OCI-LY1 (cell line): ENCODE results near the gene OR2AT4.
A peak's percentile ranks its signal among the peaks of the same experiment; 100 is the strongest.

Source experiments
- H2AFZ ChIP-seq: fragments of 200-600 bp; sonication (generic), shearing (Covaris generic); 2 replicates; pipeline ENCODE4 v1.6.0; 2014; ENCODE audit warnings: antibody characterized with exemption, mild to moderate bottlenecking, low read length
- H3F3A ChIP-seq: fragments of 200-600 bp; sonication (generic), shearing (Covaris generic); 2 replicates; pipeline ENCODE4 v1.6.0; 2014; ENCODE audit warnings: mild to moderate bottlenecking, antibody characterized with exemption, low read length, moderate library complexity; ENCODE audit not compliant: insufficient read depth
- H3K27ac ChIP-seq: fragments of 200-600 bp; sonication (generic); 2 replicates; pipeline ENCODE4 v1.5.1; 2014; ENCODE audit warnings: low read length, mixed run types, mild to moderate bottlenecking, low read depth; ENCODE audit not compliant: poor library complexity, severe bottlenecking
- H3K27me3 ChIP-seq: fragments of 200-600 bp; sonication (generic); 2 replicates; pipeline ENCODE4 v1.6.0; 2014; ENCODE audit warnings: antibody characterized with exemption, mild to moderate bottlenecking, low read length, moderate library complexity; ENCODE audit not compliant: insufficient read depth
- H3K36me3 ChIP-seq: fragments of 200-600 bp; sonication (generic); 2 replicates; pipeline ENCODE4 v1.6.1; 2014; ENCODE audit warnings: mild to moderate bottlenecking, antibody characterized with exemption, low read length, moderate library complexity, mixed read lengths; ENCODE audit not compliant: insufficient read depth
- H3K4me1 ChIP-seq: fragments of 200-600 bp; sonication (generic); 2 replicates; pipeline ENCODE4 v1.5.1; 2014; ENCODE audit warnings: mild to moderate bottlenecking, low read length, moderate library complexity; ENCODE audit not compliant: insufficient read depth, severe bottlenecking
- H3K4me2 ChIP-seq: fragments of 200-600 bp; sonication (generic), shearing (Covaris generic); 2 replicates; pipeline ENCODE4 v1.6.1; 2014; ENCODE audit warnings: low read length
- H3K4me3 ChIP-seq: fragments of 200-600 bp; sonication (generic); 2 replicates; pipeline ENCODE4 v1.5.1; 2014; ENCODE audit warnings: low read length, low read depth, mild to moderate bottlenecking, mixed read lengths; ENCODE audit not compliant: poor library complexity, severe bottlenecking
- H3K79me2 ChIP-seq: fragments of 200-600 bp; shearing (Covaris generic); 2 replicates; pipeline ENCODE4 v1.6.1; 2016; ENCODE audit warnings: mixed run types, low read length, mixed read lengths; ENCODE audit not compliant: insufficient read depth
- H3K9ac ChIP-seq: fragments of 200-600 bp; sonication (generic), shearing (Covaris generic); 2 replicates; pipeline ENCODE4 v1.6.1; 2014; ENCODE audit warnings: mild to moderate bottlenecking, low read length, mixed read lengths
- H3K9me2 ChIP-seq: fragments of 200-600 bp; sonication (generic), shearing (Covaris generic); 2 replicates; pipeline ENCODE4 v1.6.1; 2014; ENCODE audit warnings: low read depth, mild to moderate bottlenecking, low read length, mixed read lengths
- H3K9me3 ChIP-seq: fragments of 200-600 bp; shearing (Covaris generic); 2 replicates; pipeline ENCODE4 v1.6.1; 2014; ENCODE audit warnings: low read length, mixed read lengths
- H4K20me1 ChIP-seq: fragments of 200-600 bp; sonication (generic), shearing (Covaris generic); 2 replicates; pipeline ENCODE4 v1.6.0; 2016; ENCODE audit warnings: mild to moderate bottlenecking, low read length; ENCODE audit not compliant: insufficient read depth
- CTCF ChIP-seq: fragments of 200-600 bp; sonication (generic), shearing (Covaris generic); IDR thresholded peaks from 2 replicates; pipeline ENCODE4 v1.5.1; 2017; ENCODE audit warnings: mild to moderate bottlenecking, antibody characterized with exemption, low read length, moderate library complexity, mixed read lengths
- EZH2 ChIP-seq: fragments of 200-600 bp; sonication (generic), shearing (Covaris generic); IDR thresholded peaks from 2 replicates; pipeline ENCODE4 v1.8.0; 2017; ENCODE audit warnings: borderline replicate concordance, mixed run types, mild to moderate bottlenecking, antibody characterized with exemption, low read length, moderate library complexity, mixed read lengths

OR2AT4 gene

DNA sequence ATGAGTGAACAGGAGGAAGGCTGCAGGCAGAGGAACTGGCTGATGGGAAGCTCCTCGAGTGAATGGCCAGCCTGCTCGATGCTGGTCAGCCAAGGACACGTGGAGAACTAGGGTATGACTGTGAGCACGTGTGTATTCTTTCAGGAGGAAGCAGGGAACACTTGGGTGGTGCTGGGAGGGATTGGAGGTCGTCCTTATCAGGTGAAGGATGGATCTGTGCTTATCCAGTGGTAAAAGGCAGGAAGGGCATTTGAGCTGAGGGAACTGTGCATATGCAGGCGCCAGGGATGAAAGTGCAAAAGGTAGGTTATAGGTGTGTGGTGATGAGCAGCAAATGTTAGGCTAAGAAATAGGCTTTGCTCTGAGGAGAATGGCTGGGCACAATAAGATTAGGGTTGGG is 44.5 kb upstream of the OR2AT4 start:
- Histone ChIP-seq H3K36me3 (no peaks in the 10 kb centered on the region), H3K9me3 (no peaks in the 10 kb centered on the region), H3K4me1 (no peaks in the 10 kb centered on the region), H4K20me1 (no peaks in the 10 kb centered on the region), H3K9ac (no peak overlapping the region), H3K79me2 (no peaks in the 10 kb centered on the region), H3K4me3 (no peak overlapping the region), H3K27me3 (no peaks in the 10 kb centered on the region), H3K27ac (no peak overlapping the region), H3K9me2 (no peaks in the 10 kb centered on the region), H2AFZ (no peak overlapping the region), H3F3A (no peaks in the 10 kb centered on the region), H3K4me2 (no peak overlapping the region)
- no peak for TF ChIP-seq CTCF
- no peak for TF ChIP-seq EZH2

GRCh38 chr11:75140269-75141138 is 43.8 kb upstream of the OR2AT4 start:
- H3K9ac ChIP-seq: no peak overlapping the region
- TF ChIP-seq CTCF (peak; percentile 97), EZH2 (no peak)
- no peak overlapping the region for H3K4me2 ChIP-seq

DNA sequence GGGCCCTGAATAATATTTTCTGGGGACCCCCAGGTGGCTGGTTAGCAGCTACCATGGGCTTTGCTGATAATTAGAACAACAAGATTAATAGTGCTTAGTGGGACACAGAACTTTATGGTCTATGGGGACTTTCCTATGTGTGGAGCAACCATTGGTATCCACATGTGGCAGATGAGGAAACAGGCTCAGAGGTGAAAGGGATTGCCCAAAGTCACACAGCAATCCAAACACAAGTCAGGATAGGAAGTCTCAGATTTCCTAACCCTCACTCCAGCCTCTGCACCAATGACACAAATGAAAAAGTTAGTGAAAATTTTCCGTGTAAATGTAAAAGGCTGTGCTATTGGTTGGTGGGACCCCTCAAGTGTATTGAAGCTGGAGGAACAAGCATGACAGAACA is 39.0 kb upstream of the OR2AT4 start:
- H3K36me3 ChIP-seq: no peaks in the 10 kb centered on the region
- no peak overlapping the region for H3K4me2 ChIP-seq
- H4K20me1 ChIP-seq: no peaks in the 10 kb centered on the region
- no peaks in the 10 kb centered on the region for H3K4me1 ChIP-seq
- no peaks in the 10 kb centered on the region for H3K9me2 ChIP-seq
- H3K4me3 ChIP-seq: no peak overlapping the region
- H2AFZ ChIP-seq: no peak overlapping the region
- H3K27me3 ChIP-seq: peaks cover 4% of the 10 kb centered on the region; the same call in 1 of the 2 replicates
- no peaks in the 10 kb centered on the region for H3K9me3 ChIP-seq
- TF ChIP-seq CTCF: no peak
- no peak for TF ChIP-seq EZH2
- no peaks in the 10 kb centered on the region for H3K79me2 ChIP-seq
- H3K27ac ChIP-seq: no peak overlapping the region
- H3F3A ChIP-seq: no peaks in the 10 kb centered on the region
- H3K9ac ChIP-seq: no peak overlapping the region

More at GRCh38 chr11:75140269-75141138, 43.8 kb upstream of the OR2AT4 start:
- no peaks in the 10 kb centered on the region for H3K9me2 ChIP-seq
- H3F3A ChIP-seq: no peaks in the 10 kb centered on the region
- no peaks in the 10 kb centered on the region for H3K4me1 ChIP-seq
- H2AFZ ChIP-seq: no peak overlapping the region
- no peaks in the 10 kb centered on the region for H3K79me2 ChIP-seq
- H3K36me3 ChIP-seq: no peaks in the 10 kb centered on the region
- H4K20me1 ChIP-seq: no peaks in the 10 kb centered on the region
- H3K27ac ChIP-seq: no peak overlapping the region
- peaks cover 2% of the 10 kb centered on the region; the same call in 1 of the 2 replicates for H3K27me3 ChIP-seq
- no peak overlapping the region for H3K4me3 ChIP-seq
- no peaks in the 10 kb centered on the region for H3K9me3 ChIP-seq
